Body of pancreas (tissue), 4 donors: ENCODE results near the gene DENND1C. TPM values are rescaled to one million over a fixed set of nuclear protein-coding genes. Genes with fewer than 3 reads are reported as not detected.

Experiments
- ATAC-seq: fragments of 150-250 bp; one replicate; pipeline ENCODE4 v1.9.1; 2016
- DNase-seq, 4 donors: peaks; one replicate each; pipeline ENCODE4 v3.0.0-alpha.2; 2019
- H3K27ac ChIP-seq, 4 donors: fragments of 200-600 bp; sonication (generic); 1 replicate in 3 of 4; 2 replicates in 1 of 4; pipeline versions ENCODE4 v1.5.1 to v1.6.1; 2016 to 2019; ENCODE audit warnings: mild to moderate bottlenecking in 1 of 4, mixed read lengths in 1 of 4, moderate library complexity in 1 of 4
- H3K27me3 ChIP-seq, 2 donors: fragments of 200-600 bp; sonication (generic); one replicate each; pipeline ENCODE4 v1.6.0; 2016; ENCODE audit warnings: mild to moderate bottlenecking in 1 of 2
- H3K36me3 ChIP-seq, 2 donors: fragments of 200-600 bp; sonication (generic); replicated peaks in 1 of 2; 2 replicates each; pipeline ENCODE4 v1.5.1; 2016; ENCODE audit warnings: low read depth in 2 of 2; ENCODE audit not compliant: insufficient read depth in 1 of 2
- H3K4me1 ChIP-seq: fragments of 200-600 bp; sonication (generic); one replicate; pipeline ENCODE4 v1.6.0; 2016
- H3K4me3 ChIP-seq, 2 donors: fragments of 200-600 bp; sonication (generic); 1 replicate in 1 of 2; 2 replicates in 1 of 2; pipeline ENCODE4 v1.5.1; 2016 to 2019
- H3K9me3 ChIP-seq, 3 donors: fragments of 200-600 bp; sonication (generic); 1 replicate in 2 of 3; 2 replicates in 1 of 3; pipeline ENCODE4 v1.5.1; 2016
- CTCF ChIP-seq, 7 experiments: fragments of 450-650 bp in 4 of 7; fragments of 200-600 bp in 3 of 7; sonication (generic) in 3 of 7; IDR thresholded peaks; one replicate each; pipeline ENCODE4 v1.5.1; 2016 to 2019; ENCODE audit warnings: antibody characterized with exemption in 7 of 7
- POLR2A ChIP-seq, 3 donors: fragments of 450-650 bp; IDR thresholded peaks; one replicate each; pipeline ENCODE4 v1.6.1; 2016; ENCODE audit warnings: antibody characterized with exemption in 3 of 3, mild to moderate bottlenecking in 2 of 3
- WGBS, 2 donors: methylation state at CpG; one replicate each; pipeline ENCODE4 v1.1.5; 2017; 5-methylcytosine and 5-hydroxymethylcytosine counted together
- intact Hi-C: fragments of 100-400 bp; cut with DNase I; formaldehyde crosslinking; loops from one replicate; pipeline ENCODE4 v1.15.1; 2023
- total RNA-seq, 2 donors: library from RNA; depleted of rRNA; stranded (reverse); fragments of >200 nt; gene quantifications; one replicate each; pipeline ENCODE4 v1.1.0, GENCODE V29; 2016

Gene DENND1C
- total RNA-seq, 2 donors from 2014 or later: 1.0 to 1.3 TPM

- ATAC-seq (no peak), DNase-seq (no peak)
- no peaks in the 10 kb centered on the region for H3K4me1 ChIP-seq
- intact Hi-C loops: no loop called here
- H3K27me3 ChIP-seq: no peaks in the 10 kb centered on the region
- H3K9me3 ChIP-seq: no peaks in the 10 kb centered on the region
- TF ChIP-seq CTCF (IDR thresholded peaks at IDR 0.05) (no peak), POLR2A (IDR thresholded peaks at IDR 0.05) (no peak)
- H3K4me3 ChIP-seq: no peak overlapping the region
- WGBS, 2 donors: 85 to 87% methylated on average over 8 of the region's 8 CpGs
- H3K36me3 ChIP-seq: no peaks in the 10 kb centered on the region
- H3K27ac ChIP-seq: no peak overlapping the region
Measured at GRCh38 chr19:6494438-6495036, 12.9 kb upstream of the DENND1C start.

- TF ChIP-seq POLR2A (IDR thresholded peaks at IDR 0.05): no peak
- TF ChIP-seq CTCF (IDR thresholded peaks at IDR 0.05): no peak
- Histone ChIP-seq H3K27ac (no peak overlapping the region), H3K27me3 (no peaks in the 10 kb centered on the region), H3K4me1 (no peaks in the 10 kb centered on the region), H3K4me3 (no peak overlapping the region), H3K36me3 (no peaks in the 10 kb centered on the region), H3K9me3 (no peaks in the 10 kb centered on the region)
- ATAC-seq: no peak
- intact Hi-C loops: no loop called here
- no peak for DNase-seq
- WGBS, 2 donors: 69 to 73% methylated on average over 4 of the region's 4 CpGs
Measured at GRCh38 chr19:6491802-6492592, 10.4 kb upstream of the DENND1C start.

- 45 to 54% methylated on average over 2 of the region's 2 CpGs for WGBS, 2 donors
- Histone ChIP-seq H3K4me3 (no peak overlapping the region), H3K27me3 (no peaks in the 10 kb centered on the region), H3K4me1 (no peaks in the 10 kb centered on the region), H3K36me3 (no peaks in the 10 kb centered on the region), H3K9me3 (no peaks in the 10 kb centered on the region), H3K27ac (no peak overlapping the region)
- ATAC-seq (no peak), DNase-seq (no peak)
- TF ChIP-seq POLR2A (IDR thresholded peaks at IDR 0.05) (no peak), CTCF (IDR thresholded peaks at IDR 0.05) (no peak)
- intact Hi-C loops: no loop called here
Measured at GRCh38 chr19:6490134-6490533, 8.5 kb upstream of the DENND1C start.

- 38 to 42% methylated on average over 15 of the region's 15 CpGs for WGBS, 2 donors
- no peak overlapping the region for H3K27ac ChIP-seq
- no peaks in the 10 kb centered on the region for H3K27me3 ChIP-seq
- no peak for ATAC-seq
- no peaks in the 10 kb centered on the region for H3K4me1 ChIP-seq
- no peak for DNase-seq
- H3K4me3 ChIP-seq: no peak overlapping the region
- H3K36me3 ChIP-seq: no peaks in the 10 kb centered on the region
- no peak for TF ChIP-seq CTCF (IDR thresholded peaks at IDR 0.05)
- TF ChIP-seq POLR2A (IDR thresholded peaks at IDR 0.05): no peak
- intact Hi-C loops: no loop called here
- no peaks in the 10 kb centered on the region for H3K9me3 ChIP-seq
Measured at GRCh38 chr19:6489278-6490061, 7.9 kb upstream of the DENND1C start.
